GM20431 (cell line): ENCODE results near the gene RPS18.

ENCODE experiments used
- in situ Hi-C: fragments of 300-500 bp; cut with MseI, MboI; formaldehyde crosslinking; loops from one replicate; pipeline ENCODE4 v1.15.0; 2020; ENCODE audit warnings: low sequenced_read_pairs; ENCODE audit not compliant: unreplicated experiment

The RPS18 gene

GRCh38 chr6:33288921-33289783 is 17.3 kb downstream of the RPS18 start, which contains the start of the genes PFDN6 and WDR46:
PFDN6 (plus strand) TSS chr6:33289601; CDS start chr6:33289857, 256 bp downstream.
WDR46 (minus strand) TSS chr6:33289239; CDS start chr6:33289170, 69 bp downstream.
- in situ Hi-C loops: no loop called here

GRCh38 chr6:33289784-33290315 is 18.0 kb downstream of the RPS18 start:
- in situ Hi-C loops: no loop called here

GRCh38 chr6:33290459-33290858 is 18.6 kb downstream of the RPS18 start:
- in situ Hi-C loops: no loop called here

GRCh38 chr6:33292996-33293682 is 21.3 kb downstream of the RPS18 start:
- in situ Hi-C loops: no loop called here

- in situ Hi-C loops: no loop called here
These were observed 22.4 kb downstream of the RPS18 start for GRCh38 chr6:33294086-33294823.

- in situ Hi-C loops: no loop called here
These were observed 23.9 kb downstream of the RPS18 start for GRCh38 chr6:33295621-33296369.

GRCh38 chr6:33296797-33297405 is 25.0 kb downstream of the RPS18 start:
- in situ Hi-C loops: no loop called here

GRCh38 chr6:33297406-33297955 is 25.6 kb downstream of the RPS18 start:
- in situ Hi-C loops: no loop called here

GRCh38 chr6:33297956-33298772 is 26.3 kb downstream of the RPS18 start:
- in situ Hi-C loops: no loop called here

- in situ Hi-C loops: no loop called here
These were observed 26.9 kb downstream of the RPS18 start, which contains the start of gene RGL2 for GRCh38 chr6:33298773-33299236. RGL2 (minus strand) TSS chr6:33298942; CDS start chr6:33298610, 332 bp downstream.

GRCh38 chr6:33299237-33299944 is 27.5 kb downstream of the RPS18 start:
- in situ Hi-C loops: no loop called here

GRCh38 chr6:33301877-33302276 is 30.0 kb downstream of the RPS18 start:
- in situ Hi-C loops: no loop called here

GRCh38 chr6:33304216-33304615 is 32.3 kb downstream of the RPS18 start:
- in situ Hi-C loops: no loop called here

- in situ Hi-C loops: no loop called here
These were observed 33.2 kb downstream of the RPS18 start for GRCh38 chr6:33305052-33305451.

GRCh38 chr6:33306356-33306755 is 34.5 kb downstream of the RPS18 start:
- in situ Hi-C loops: no loop called here

- in situ Hi-C loops: no loop called here
These were observed 40.7 kb downstream of the RPS18 start for GRCh38 chr6:33312361-33313104.
